ENCODE results near the gene TPPP. TPM values are rescaled to one million over a fixed set of nuclear protein-coding genes. Genes with fewer than 3 reads are reported as not detected.

Gene TPPP
- total RNA-seq, 1 donor from 2014 or later: 0.46 TPM

- no peak for DNase-seq (ENCODE audit: low read depth)
- no peak overlapping the region for H3K4me3 ChIP-seq (ENCODE audit: low read depth, low read length)
- no peak for TF ChIP-seq CTCF (conservative IDR thresholded peaks at IDR 0.05; ENCODE audit: low read depth, low read length)
Observed at GRCh38 chr5:620586-621180, 72.5 kb downstream of the TPPP start.

- DNase-seq (ENCODE audit: low read depth): no peak
- no peak for TF ChIP-seq CTCF (conservative IDR thresholded peaks at IDR 0.05; ENCODE audit: low read depth, low read length)
- no peak overlapping the region for H3K4me3 ChIP-seq (ENCODE audit: low read depth, low read length)
Observed at GRCh38 chr5:620152-620551, 73.0 kb downstream of the TPPP start.

- H3K4me3 ChIP-seq (ENCODE audit: low read depth, low read length): no peak overlapping the region
- no peak for TF ChIP-seq CTCF (conservative IDR thresholded peaks at IDR 0.05; ENCODE audit: low read depth, low read length)
- no peak for DNase-seq (ENCODE audit: low read depth)
Observed at GRCh38 chr5:619444-619843, 73.7 kb downstream of the TPPP start.

- H3K4me3 ChIP-seq (ENCODE audit: low read depth, low read length): no peak overlapping the region
- DNase-seq (ENCODE audit: low read depth): no peak
- TF ChIP-seq CTCF (conservative IDR thresholded peaks at IDR 0.05; ENCODE audit: low read depth, low read length): no peak
Observed at GRCh38 chr5:618450-618849, 74.7 kb downstream of the TPPP start.

- DNase-seq (ENCODE audit: low read depth): no peak
- no peak for TF ChIP-seq CTCF (conservative IDR thresholded peaks at IDR 0.05; ENCODE audit: low read depth, low read length)
- H3K4me3 ChIP-seq (ENCODE audit: low read depth, low read length): no peak overlapping the region
Observed at GRCh38 chr5:617896-618295, 75.3 kb downstream of the TPPP start.

- TF ChIP-seq CTCF (conservative IDR thresholded peaks at IDR 0.05; ENCODE audit: low read depth, low read length): no peak
- no peak for DNase-seq (ENCODE audit: low read depth)
- no peak overlapping the region for H3K4me3 ChIP-seq (ENCODE audit: low read depth, low read length)
Observed at GRCh38 chr5:616484-617039, 76.6 kb downstream of the TPPP start.
